ENCODE measurements around the gene MOG.

Gene MOG

DNA sequence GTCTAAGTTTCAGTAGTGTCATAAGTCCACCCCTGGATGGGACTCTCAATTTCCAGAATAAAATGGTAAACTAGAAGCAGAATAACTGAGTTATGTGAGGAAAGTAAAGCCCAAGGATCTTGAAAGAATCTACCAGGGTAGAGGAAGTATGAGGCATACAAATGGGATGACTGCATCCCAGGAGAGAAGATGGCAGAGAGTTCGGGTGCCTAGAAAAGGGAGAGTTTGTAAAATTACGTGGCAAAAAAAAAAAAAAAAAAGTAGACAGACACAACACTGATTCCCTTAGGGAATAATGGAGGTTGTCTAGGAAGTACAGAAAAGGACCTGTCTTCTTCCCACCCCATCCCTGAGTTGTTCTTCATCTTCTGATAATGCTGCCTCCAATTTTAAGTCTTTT is 27.3 kb upstream of the MOG start:
- TF ChIP-seq CTCF (IDR thresholded peaks at IDR 0.05; ENCODE audit: low read depth, low read length, missing control alignments) = no peak
- no peak for DNase-seq (ENCODE audit: low read depth)
- no peak overlapping the region for H3K4me3 ChIP-seq (ENCODE audit: low read depth, low read length)

DNA sequence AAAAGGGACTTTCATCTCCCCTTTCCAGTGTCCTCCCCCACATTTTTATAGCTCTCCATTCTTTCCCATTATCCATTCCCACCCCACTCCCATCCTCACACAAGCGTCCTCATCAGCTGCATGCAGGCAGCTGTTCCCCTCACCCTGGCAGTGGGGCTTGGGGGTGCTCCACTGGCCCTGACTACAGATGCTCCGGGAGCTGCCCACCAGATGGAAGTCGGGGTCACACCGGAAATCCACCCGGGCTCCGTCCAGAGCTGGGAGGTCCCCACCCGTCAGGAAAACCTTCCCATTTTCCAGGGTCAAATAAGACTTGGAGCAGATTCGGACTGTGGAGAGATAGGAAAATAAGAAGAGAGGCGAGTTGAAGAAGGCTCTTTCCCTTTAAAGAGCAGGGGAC is 26.6 kb upstream of the MOG start:
- DNase-seq (ENCODE audit: low read depth) = no peak
- H3K4me3 ChIP-seq (ENCODE audit: low read depth, low read length) = no peak overlapping the region
- TF ChIP-seq CTCF (IDR thresholded peaks at IDR 0.05; ENCODE audit: low read depth, low read length, missing control alignments) = no peak

DNA sequence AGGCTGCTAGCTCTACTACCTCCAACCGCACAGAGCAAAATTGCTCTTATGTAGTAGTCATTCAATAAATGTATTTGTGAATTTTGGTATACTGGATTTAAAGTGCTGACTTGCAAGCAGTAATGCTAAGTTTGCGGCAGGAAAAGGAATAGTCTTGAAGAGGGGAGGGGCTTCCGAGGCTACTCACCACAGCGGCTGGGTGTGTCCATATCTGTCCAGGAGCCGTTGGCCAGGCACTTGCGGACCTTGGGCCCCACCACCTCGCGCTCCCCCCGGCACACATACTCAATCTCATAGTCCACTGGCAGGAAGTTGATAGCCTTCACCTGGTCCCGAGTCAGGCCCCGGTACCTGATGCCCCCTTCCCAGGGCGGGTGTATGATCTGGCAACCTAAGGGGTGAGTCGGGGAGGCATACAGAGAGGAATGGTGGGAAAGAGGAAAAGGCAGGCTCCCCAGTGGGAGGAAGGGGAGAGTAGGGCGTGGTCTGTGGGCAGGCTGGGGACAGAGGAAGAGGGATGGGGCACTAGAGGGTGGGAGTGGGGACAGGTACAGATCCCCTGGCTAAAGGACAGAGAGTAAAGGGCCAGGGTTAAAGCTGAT is 25.6 kb upstream of the MOG start:
- no peak overlapping the region for H3K4me3 ChIP-seq (ENCODE audit: low read depth, low read length)
- no peak for TF ChIP-seq CTCF (IDR thresholded peaks at IDR 0.05; ENCODE audit: low read depth, low read length, missing control alignments)
- no peak for DNase-seq (ENCODE audit: low read depth)

DNA sequence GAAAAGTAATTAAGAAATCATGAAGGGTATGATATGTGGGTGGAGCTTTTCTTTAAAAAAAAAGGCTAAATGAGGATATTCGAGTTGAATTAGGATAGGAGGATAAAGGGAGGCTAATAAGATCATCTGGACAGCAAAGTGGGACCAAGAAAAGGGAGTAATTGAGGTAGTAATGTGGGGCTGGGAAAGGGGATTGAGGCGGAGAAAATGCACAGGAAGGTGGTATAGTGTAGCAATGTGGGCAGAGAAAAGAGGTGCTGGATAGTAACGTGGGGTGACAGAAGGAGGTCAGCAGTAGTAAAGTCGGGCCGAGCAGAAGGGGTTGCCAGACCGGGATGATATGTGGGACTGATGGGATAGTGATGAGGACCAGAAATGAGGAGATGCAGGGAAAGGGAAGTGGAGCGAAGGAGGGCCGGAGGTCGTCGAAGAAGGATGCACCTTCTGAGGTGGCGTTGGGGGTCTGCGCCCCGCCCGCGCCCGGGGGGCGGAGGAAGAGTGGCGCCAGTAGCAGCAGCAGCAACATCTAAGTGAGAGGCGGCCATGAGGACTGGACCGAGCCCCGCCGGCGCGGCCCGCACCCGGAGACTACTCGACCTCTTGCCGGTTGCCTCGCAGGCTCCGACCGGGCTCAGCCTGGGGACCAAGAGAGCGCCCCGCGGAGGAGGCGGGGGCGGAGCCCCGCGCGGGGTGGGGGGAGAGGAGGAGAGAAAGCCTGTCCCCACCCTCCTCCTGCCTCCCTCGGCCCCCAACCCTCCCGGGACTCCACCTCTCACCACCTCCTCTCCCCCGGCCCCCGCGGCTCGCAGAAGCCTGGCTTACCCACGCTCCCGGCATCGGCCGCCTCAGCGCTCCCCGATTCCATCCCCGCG is 24.8 kb upstream of the MOG start:
- DNase-seq (ENCODE audit: low read depth) = no peak
- TF ChIP-seq CTCF (IDR thresholded peaks at IDR 0.05; ENCODE audit: low read depth, low read length, missing control alignments) = no peak
- peak overlapping the region; percentile 57 for H3K4me3 ChIP-seq (ENCODE audit: low read depth, low read length)

DNA sequence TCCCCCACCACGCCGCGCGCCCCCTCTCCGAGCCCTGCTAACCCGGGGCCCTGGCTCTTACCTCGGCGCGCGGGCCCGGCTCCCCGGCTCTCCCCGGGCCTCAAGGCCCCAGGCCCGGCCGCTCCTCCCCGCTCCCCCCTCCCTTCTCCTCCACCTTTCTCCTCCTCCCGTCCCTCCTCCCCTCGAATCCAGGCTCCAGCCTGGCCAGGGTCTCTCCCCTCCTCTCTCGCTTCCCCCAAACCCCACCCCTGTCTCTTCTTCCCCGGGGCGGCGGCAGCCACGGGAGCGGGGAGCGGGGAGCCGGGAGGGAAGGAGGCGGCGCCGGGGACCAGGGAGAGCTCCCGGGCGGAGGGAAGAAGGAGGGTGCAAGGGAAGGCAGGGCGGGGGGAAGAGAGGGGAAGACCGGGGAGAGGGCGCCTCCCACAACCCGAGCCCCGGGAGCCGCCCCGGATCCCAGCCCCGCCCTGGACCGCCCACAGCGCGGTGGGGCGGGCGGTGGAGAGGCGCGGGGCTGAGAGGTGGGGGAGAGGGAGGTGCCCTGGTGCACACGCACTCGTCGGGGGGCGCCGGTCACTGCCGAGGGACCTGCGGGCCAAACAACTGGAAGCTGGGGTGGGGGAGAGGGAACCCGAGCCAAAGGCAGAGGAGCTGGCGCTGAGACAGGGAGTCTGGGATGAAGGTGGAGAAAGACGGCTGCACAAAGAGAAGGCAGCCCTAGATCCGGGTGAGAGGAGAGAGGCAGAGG is 23.9 kb upstream of the MOG start, which contains the start of gene GABBR1:
GABBR1 (minus strand) TSS at position 395 of the 745 bp plus-strand sequence. CDS start 798 bp downstream, outside the sequence.
- peak within 1 kb of the TSS; percentile 57 for H3K4me3 ChIP-seq (ENCODE audit: low read depth, low read length)
- no peak for TF ChIP-seq CTCF (IDR thresholded peaks at IDR 0.05; ENCODE audit: low read depth, low read length, missing control alignments)

GRCh38 chr6:29633534-29633905 is 23.4 kb upstream of the MOG start:
- peak overlapping the region; percentile 57 for H3K4me3 ChIP-seq (ENCODE audit: low read depth, low read length)
- DNase-seq (ENCODE audit: low read depth) = no peak
- TF ChIP-seq CTCF (IDR thresholded peaks at IDR 0.05; ENCODE audit: low read depth, low read length, missing control alignments) = no peak

More for the DNA sequence above, 23.9 kb upstream of the MOG start, which contains the start of gene GABBR1:
- DNase-seq (ENCODE audit: low read depth) = no peak

Measured in GM12864 (cell line).